Stomach (tissue), 4 donors: Measurements from ENCODE around the gene HIPK3.

ENCODE experiments used
- EP300 ChIP-seq: sonication (generic); formaldehyde crosslinking; IDR thresholded peaks from one replicate; pipeline ENCODE4 v1.6.1; 2017; ENCODE audit warnings: antibody characterized with exemption
- POLR2A ChIP-seq, 4 donors: fragments of 450-650 bp; IDR thresholded peaks; one replicate each; pipeline ENCODE4 v1.6.1; 2016; ENCODE audit warnings: antibody characterized with exemption in 4 of 4, control low read depth in 2 of 4, mild to moderate bottlenecking in 1 of 4, moderate library complexity in 1 of 4
- POLR2AphosphoS5 ChIP-seq, 3 donors: sonication (generic); formaldehyde crosslinking; IDR thresholded peaks; one replicate each; pipeline ENCODE4 v1.6.1; 2016; ENCODE audit warnings: antibody characterized with exemption in 3 of 3
- TF ChIP-seq, protein P1 (sequence below), 7 experiments: fragments of 450-650 bp in 4 of 7; fragments of 200-600 bp in 3 of 7; sonication (generic) in 3 of 7; IDR thresholded peaks; one replicate each; pipeline ENCODE4 v1.5.1; 2016 to 2019; ENCODE audit warnings: antibody characterized with exemption in 7 of 7, control low read depth in 2 of 7, mild to moderate bottlenecking in 1 of 7

DNA sequence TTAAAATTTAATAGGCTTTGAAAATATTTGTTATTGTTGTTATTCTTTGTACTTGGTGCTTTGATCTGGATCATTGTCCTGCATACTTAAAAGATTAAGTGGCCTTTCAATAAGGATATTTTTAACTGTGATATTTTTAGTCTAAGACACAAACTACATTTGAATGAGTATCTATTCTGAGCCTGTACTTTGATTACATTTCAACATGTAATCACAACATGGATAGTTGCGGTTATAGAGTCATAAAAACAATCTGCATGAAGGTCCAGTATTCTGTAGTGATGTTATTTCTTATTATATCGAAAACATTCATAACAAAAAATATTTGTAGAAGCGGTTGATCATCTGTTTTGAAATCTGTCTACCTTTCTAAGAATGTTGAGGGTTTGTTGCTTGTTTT, 58.6 kb downstream of the HIPK3 start:
- TF ChIP-seq POLR2AphosphoS5 (IDR thresholded peaks at IDR 0.05), result no peak
- TF ChIP-seq, protein P1, sequence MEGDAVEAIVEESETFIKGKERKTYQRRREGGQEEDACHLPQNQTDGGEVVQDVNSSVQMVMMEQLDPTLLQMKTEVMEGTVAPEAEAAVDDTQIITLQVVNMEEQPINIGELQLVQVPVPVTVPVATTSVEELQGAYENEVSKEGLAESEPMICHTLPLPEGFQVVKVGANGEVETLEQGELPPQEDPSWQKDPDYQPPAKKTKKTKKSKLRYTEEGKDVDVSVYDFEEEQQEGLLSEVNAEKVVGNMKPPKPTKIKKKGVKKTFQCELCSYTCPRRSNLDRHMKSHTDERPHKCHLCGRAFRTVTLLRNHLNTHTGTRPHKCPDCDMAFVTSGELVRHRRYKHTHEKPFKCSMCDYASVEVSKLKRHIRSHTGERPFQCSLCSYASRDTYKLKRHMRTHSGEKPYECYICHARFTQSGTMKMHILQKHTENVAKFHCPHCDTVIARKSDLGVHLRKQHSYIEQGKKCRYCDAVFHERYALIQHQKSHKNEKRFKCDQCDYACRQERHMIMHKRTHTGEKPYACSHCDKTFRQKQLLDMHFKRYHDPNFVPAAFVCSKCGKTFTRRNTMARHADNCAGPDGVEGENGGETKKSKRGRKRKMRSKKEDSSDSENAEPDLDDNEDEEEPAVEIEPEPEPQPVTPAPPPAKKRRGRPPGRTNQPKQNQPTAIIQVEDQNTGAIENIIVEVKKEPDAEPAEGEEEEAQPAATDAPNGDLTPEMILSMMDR (IDR thresholded peaks at IDR 0.05), result no peak
- TF ChIP-seq EP300, result no peak
- TF ChIP-seq POLR2A (IDR thresholded peaks at IDR 0.05), result no peak
